ENCODE measurements around the gene BCL11B. TPM values are rescaled to one million over a fixed set of nuclear protein-coding genes. Genes with fewer than 3 reads are reported as not detected.

BCL11B gene
- total RNA-seq, 1 donor: not detected

DNA sequence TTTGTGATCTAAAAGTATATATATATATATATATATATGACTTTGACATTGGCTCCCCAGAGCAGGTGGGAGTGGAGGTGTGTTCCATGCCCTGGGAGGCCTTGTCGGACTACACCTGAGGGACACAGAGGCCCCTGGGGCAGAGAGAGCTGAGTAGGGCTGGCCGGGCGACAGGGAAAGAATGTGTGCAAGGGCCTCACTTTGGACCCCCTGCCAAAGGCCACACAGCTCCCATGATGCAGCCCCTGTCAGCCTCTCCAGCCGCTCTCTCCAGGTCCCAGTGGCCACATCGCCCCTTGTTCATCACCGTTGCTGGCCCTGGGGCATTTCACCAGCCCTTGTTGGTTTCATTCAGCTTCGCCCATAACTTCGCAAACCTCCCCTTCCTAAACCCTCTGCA, 123.9 kb downstream of the BCL11B start:
- TF ChIP-seq, protein P1, sequence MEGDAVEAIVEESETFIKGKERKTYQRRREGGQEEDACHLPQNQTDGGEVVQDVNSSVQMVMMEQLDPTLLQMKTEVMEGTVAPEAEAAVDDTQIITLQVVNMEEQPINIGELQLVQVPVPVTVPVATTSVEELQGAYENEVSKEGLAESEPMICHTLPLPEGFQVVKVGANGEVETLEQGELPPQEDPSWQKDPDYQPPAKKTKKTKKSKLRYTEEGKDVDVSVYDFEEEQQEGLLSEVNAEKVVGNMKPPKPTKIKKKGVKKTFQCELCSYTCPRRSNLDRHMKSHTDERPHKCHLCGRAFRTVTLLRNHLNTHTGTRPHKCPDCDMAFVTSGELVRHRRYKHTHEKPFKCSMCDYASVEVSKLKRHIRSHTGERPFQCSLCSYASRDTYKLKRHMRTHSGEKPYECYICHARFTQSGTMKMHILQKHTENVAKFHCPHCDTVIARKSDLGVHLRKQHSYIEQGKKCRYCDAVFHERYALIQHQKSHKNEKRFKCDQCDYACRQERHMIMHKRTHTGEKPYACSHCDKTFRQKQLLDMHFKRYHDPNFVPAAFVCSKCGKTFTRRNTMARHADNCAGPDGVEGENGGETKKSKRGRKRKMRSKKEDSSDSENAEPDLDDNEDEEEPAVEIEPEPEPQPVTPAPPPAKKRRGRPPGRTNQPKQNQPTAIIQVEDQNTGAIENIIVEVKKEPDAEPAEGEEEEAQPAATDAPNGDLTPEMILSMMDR (IDR thresholded peaks at IDR 0.05; ENCODE audit: insufficient read depth, low read depth, low read length): no peak
- no peak for DNase-seq (ENCODE audit: low read depth)
- no peak overlapping the region for H3K4me3 ChIP-seq (ENCODE audit: low read depth, low read length)

- H3K4me3 ChIP-seq (ENCODE audit: low read depth, low read length): no peak overlapping the region
- DNase-seq (ENCODE audit: low read depth): no peak
- TF ChIP-seq, protein P1 (IDR thresholded peaks at IDR 0.05; ENCODE audit: insufficient read depth, low read depth, low read length): no peak
Measured at GRCh38 chr14:99147366-99147740, 124.6 kb downstream of the BCL11B start.

DNA sequence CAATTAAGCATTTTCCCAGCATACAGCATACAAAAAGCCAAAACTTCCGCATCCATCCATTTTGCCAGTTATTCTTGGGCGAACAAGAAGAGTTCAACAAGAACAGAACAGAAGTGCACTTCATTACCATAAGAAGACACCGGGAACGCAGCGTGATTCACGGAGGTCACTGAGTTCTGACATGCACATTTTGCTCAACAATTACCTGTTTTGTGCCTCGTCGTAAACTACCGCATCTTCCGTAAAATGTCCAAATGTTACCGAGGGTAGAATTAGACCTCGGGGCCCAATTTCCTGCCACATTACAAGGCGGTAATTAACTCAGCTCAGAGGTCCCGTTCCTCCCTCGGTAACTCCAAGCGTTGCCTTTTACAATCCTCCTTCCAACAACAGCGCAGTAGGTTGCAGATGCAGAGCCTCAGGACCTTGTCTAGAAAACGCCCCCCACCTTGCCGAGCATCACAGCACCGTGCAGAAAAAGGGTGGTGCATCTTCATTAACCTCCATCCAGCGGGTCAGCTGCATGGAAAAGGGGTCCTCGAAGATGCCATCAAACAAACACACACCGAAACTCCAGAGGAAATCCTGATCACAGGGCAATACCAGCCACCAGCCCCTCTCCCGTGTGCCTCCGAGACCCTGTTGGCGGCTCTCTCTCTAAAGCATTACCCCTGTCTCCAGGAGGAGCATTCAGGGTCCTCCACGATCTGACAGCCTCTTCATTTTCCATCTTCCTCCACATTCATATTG, 125.2 kb downstream of the BCL11B start:
- no peak overlapping the region for H3K4me3 ChIP-seq (ENCODE audit: low read depth, low read length)
- DNase-seq (ENCODE audit: low read depth): no peak
- TF ChIP-seq, protein P1 (IDR thresholded peaks at IDR 0.05; ENCODE audit: insufficient read depth, low read depth, low read length): no peak

GRCh38 chr14:99145307-99145706, 126.7 kb downstream of the BCL11B start:
- TF ChIP-seq, protein P1 (IDR thresholded peaks at IDR 0.05; ENCODE audit: insufficient read depth, low read depth, low read length): no peak
- DNase-seq (ENCODE audit: low read depth): no peak
- H3K4me3 ChIP-seq (ENCODE audit: low read depth, low read length): no peak overlapping the region

- no peak overlapping the region for H3K4me3 ChIP-seq (ENCODE audit: low read depth, low read length)
- DNase-seq (ENCODE audit: low read depth): no peak
- TF ChIP-seq, protein P1 (IDR thresholded peaks at IDR 0.05; ENCODE audit: insufficient read depth, low read depth, low read length): no peak
Measured at GRCh38 chr14:99143793-99144192, 128.2 kb downstream of the BCL11B start.

GRCh38 chr14:99143126-99143525, 128.9 kb downstream of the BCL11B start:
- no peak overlapping the region for H3K4me3 ChIP-seq (ENCODE audit: low read depth, low read length)
- TF ChIP-seq, protein P1 (IDR thresholded peaks at IDR 0.05; ENCODE audit: insufficient read depth, low read depth, low read length): no peak
- DNase-seq (ENCODE audit: low read depth): no peak

GRCh38 chr14:99141236-99141635, 130.8 kb downstream of the BCL11B start:
- H3K4me3 ChIP-seq (ENCODE audit: low read depth, low read length): no peak overlapping the region
- no peak for DNase-seq (ENCODE audit: low read depth)
- TF ChIP-seq, protein P1 (IDR thresholded peaks at IDR 0.05; ENCODE audit: insufficient read depth, low read depth, low read length): no peak
